NCI-H226 (cell line): ENCODE measurements around the gene HCAR1.
"Not testable (repeated sequence)": the region's sequence is repeated elsewhere in the genome, so short reads cannot be mapped to it uniquely, and the experiment has no call there.

Experiments
- DNase-seq: peaks from one replicate; pipeline ENCODE4 v3.0.0-alpha.2; 2015

Gene HCAR1

GRCh38 chr12:122716658-122717057 is 14.0 kb downstream of the HCAR1 start, which contains the start of gene HCAR3:
Gene HCAR3, minus strand, starts transcription at chr12:122716811. Its CDS starts 74 bp downstream, at chr12:122716737.
- DNase-seq, result not testable (repeated sequence)

GRCh38 chr12:122715211-122715610 is 15.4 kb downstream of the HCAR1 start:
- DNase-seq, result not testable (repeated sequence)

GRCh38 chr12:122713491-122714188 is 17.0 kb downstream of the HCAR1 start:
- DNase-seq, result not testable (repeated sequence)

GRCh38 chr12:122711266-122711665 is 19.4 kb downstream of the HCAR1 start:
- not testable (repeated sequence) for DNase-seq

GRCh38 chr12:122710341-122710740 is 20.3 kb downstream of the HCAR1 start:
- not testable (repeated sequence) for DNase-seq

- DNase-seq, result not testable (repeated sequence)
Observed at GRCh38 chr12:122709287-122709686, 21.4 kb downstream of the HCAR1 start.

- DNase-seq, result not testable (repeated sequence)
Observed at GRCh38 chr12:122703841-122704240, 26.8 kb downstream of the HCAR1 start.

GRCh38 chr12:122702890-122703611 is 27.6 kb downstream of the HCAR1 start, which contains the start of gene HCAR2:
Gene HCAR2, minus strand, starts transcription at chr12:122703357. Its CDS starts 74 bp downstream, at chr12:122703283.
- not testable (repeated sequence) for DNase-seq

GRCh38 chr12:122701481-122701880 is 29.2 kb downstream of the HCAR1 start:
- DNase-seq, result not testable (repeated sequence)

GRCh38 chr12:122700038-122700710 is 30.5 kb downstream of the HCAR1 start:
- not testable (repeated sequence) for DNase-seq

- not testable (repeated sequence) for DNase-seq
Observed at GRCh38 chr12:122696922-122697321, 33.7 kb downstream of the HCAR1 start.

GRCh38 chr12:122691566-122691965 is 39.1 kb downstream of the HCAR1 start:
- DNase-seq, result no peak

- no peak for DNase-seq
Observed at GRCh38 chr12:122688291-122688690, 42.4 kb downstream of the HCAR1 start.

- peak; percentile 76 for DNase-seq
Observed at GRCh38 chr12:122687086-122687485, 43.6 kb downstream of the HCAR1 start.

GRCh38 chr12:122686538-122686937 is 44.1 kb downstream of the HCAR1 start:
- DNase-seq, result no peak

GRCh38 chr12:122684297-122684813 is 46.3 kb downstream of the HCAR1 start:
- no peak for DNase-seq

GRCh38 chr12:122681814-122682213 is 48.8 kb downstream of the HCAR1 start:
- DNase-seq, result peak; percentile 17

- DNase-seq, result not testable (repeated sequence)
Observed at GRCh38 chr12:122680989-122681388, 49.7 kb downstream of the HCAR1 start.

- not testable (repeated sequence) for DNase-seq
Observed at GRCh38 chr12:122676781-122677180, 53.9 kb downstream of the HCAR1 start.
